ENCODE data around the gene ASIC1.

ASIC1 gene

DNA sequence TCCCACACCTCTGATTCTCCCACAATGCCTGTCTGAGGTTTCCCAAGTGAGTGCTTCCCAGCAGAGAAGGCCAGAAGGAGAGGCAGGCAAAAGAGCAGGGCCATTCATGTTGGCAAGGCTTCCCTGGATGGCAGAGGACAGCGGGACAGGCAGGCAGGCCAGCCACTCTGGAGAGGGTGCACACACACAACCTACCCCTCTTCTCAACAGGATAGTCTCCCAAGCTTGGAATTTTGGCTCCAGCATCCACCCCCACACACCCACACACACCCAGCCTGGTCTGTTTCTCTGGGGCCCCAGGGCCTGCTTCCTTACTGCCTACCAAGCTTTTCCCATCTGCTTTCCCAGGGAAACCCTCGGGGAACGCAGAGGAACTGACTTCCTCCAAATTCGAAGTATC is 16.7 kb upstream of the ASIC1 start:
- DNase-seq (ENCODE audit: low read depth in 2 of 3, low spot score in 1 of 3) = no peak

DNA sequence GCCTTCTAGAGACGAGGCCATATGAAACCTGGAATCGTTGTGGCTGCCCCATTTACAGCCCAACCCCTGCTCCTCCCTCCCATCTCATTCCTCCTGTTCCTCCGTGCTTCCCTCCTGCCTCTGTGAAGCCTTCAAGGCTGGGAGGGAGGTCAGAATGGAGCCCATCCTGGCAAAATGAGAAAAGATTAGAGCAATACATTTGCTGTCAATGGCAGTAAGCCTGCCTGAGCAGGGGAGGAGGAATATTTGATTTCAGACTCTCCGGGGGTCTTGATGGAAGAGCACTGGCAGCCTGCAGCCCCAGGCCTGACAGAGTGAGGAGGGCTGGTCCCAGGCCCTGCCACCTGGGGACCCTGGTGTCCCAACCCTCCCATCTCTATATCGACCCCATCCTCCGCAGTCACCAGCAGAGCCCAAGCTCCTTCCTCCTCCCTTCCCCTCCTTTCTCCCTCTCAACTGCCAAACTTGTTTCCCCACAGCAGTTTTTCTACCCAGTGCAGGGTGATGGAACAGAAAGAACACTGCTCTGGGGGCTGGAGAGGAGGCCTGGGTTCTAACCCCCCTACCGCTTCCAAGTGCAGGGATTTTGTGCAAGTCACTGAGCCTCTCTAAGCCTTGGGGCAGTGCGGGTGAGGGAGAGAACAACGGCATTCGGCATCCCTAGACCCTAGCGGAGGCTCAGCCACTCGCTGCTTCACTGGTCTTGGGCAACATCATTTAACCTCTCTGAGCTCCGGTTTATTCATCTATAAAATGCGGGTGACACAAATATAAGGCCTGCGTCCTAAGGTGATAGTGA is 16.1 kb upstream of the ASIC1 start:
- no peak for DNase-seq (ENCODE audit: low read depth in 2 of 3, low spot score in 1 of 3)

- DNase-seq (ENCODE audit: low read depth in 2 of 3, low spot score in 1 of 3) = no peak
Observed at GRCh38 chr12:50041962-50042361, 15.4 kb upstream of the ASIC1 start.

- DNase-seq (ENCODE audit: low read depth in 2 of 3, low spot score in 1 of 3) = no peak
Observed at GRCh38 chr12:50042693-50043092, 14.7 kb upstream of the ASIC1 start.

DNA sequence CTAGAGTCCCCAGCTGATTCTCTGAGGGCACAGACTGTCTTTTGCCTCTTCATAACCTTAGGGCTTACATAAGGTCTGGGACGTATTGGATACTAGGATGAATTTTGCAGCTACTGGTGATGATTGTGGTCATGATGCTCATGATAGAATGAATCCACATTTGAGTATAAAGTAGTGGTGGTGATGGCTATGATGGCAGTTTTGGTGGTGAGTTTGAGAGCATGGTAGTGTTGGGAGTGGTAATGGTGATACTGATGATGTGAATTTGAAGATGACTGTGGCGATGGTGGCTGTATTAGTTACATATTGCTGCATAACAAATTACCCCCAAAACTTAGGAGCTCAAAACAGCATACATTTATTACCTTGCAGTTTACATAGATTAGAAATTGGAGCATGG is 14.1 kb upstream of the ASIC1 start:
- DNase-seq (ENCODE audit: low read depth in 2 of 3, low spot score in 1 of 3) = no peak

DNA sequence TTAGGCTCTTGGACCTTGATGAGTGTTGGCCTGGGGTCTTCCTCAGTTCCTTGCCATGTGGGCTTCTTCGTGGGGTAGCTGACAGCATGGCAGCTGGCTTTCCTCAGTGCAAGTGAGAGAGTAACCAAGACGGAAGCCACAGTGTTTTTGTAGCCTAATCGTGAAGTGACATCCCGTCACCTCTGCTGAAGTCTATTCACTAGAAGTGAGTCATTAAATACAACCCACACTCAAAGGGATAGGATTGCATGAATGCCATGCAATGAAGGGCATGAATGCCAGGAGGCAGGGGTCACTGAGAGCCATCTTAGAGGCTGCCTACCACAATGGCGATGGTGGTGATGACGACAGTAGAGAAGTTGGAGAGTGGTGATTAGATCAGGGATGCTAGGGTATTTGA is 13.5 kb upstream of the ASIC1 start:
- DNase-seq (ENCODE audit: low read depth in 2 of 3, low spot score in 1 of 3) = no peak

- DNase-seq (ENCODE audit: low read depth in 2 of 3, low spot score in 1 of 3) = no peak
Observed at GRCh38 chr12:50047693-50048250, 9.6 kb upstream of the ASIC1 start.

- no peak for DNase-seq (ENCODE audit: low read depth in 2 of 3, low spot score in 1 of 3)
Observed at GRCh38 chr12:50049254-50050118, 7.9 kb upstream of the ASIC1 start.

GRCh38 chr12:50050119-50050385 is 7.3 kb upstream of the ASIC1 start:
- no peak for DNase-seq (ENCODE audit: low read depth in 2 of 3, low spot score in 1 of 3)

DNA sequence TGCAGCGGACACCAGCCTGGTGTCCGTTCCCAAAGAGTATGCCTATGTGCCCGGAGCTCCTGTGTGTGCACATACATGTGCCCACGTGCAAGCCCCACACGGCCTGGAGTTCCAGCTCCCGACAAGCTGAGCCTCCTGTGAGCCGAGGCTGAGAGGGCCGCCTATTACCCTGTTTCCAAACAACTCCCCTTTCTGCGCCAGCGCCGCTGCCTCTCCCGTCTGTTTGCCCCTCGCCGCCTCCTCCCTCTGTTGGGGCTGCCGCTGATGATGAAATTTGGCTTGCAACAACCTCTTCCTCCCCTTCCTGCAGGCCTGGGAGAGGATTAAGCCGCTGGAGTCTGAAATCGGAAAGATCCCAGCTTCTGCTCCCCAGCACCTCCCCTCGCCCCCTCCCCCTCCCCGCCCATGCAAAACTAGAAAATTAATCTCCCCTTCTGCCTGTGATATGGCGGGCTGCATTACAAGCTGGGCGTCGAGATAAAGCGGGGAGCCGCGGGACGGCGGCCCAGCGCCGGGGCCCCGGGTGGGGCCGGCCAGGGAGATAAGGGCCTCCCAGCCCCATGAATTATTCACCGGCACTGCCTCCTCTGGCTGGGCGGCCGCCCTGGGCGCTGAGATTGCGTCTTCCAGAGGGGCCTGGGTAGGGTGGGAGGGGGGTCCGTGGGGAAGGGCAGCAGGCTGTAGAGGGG is 6.8 kb upstream of the ASIC1 start:
- DNase-seq (ENCODE audit: low read depth in 2 of 3, low spot score in 1 of 3) = no peak

DNA sequence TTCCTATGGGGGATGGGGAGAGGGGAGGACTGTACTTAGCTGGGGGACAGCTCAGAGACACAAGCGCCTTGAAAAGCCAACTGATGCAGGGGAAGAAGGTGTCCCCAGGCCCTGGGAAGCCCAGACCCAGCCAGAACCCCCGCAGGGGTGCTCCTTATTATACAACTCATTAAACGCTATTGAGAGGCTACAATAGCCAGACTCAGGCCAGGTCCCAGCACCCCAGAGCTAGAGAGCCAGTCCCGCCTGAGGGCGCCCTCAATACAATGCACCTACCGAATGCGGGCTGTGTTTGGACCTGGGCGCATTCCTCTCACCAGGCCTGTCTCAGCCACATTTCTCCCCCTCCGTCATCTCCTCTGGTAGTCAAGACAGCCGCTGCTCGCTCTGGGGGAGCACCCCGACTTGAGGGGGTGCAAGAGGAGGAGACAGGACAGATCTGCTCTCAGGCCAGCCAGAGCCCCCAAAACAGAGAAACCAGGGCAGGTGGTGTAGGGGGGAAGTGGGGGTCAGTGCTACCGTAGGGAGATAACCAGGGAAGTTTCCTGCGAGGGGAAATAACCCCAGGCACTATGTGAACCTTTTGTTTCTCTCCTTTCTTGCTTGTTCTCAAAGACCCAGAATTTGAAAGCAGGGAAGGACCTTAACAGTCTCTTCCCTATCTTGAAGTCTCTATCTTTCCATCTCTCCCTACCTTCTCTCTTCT is 6.1 kb upstream of the ASIC1 start:
- DNase-seq (ENCODE audit: low read depth in 2 of 3, low spot score in 1 of 3) = no peak

DNA sequence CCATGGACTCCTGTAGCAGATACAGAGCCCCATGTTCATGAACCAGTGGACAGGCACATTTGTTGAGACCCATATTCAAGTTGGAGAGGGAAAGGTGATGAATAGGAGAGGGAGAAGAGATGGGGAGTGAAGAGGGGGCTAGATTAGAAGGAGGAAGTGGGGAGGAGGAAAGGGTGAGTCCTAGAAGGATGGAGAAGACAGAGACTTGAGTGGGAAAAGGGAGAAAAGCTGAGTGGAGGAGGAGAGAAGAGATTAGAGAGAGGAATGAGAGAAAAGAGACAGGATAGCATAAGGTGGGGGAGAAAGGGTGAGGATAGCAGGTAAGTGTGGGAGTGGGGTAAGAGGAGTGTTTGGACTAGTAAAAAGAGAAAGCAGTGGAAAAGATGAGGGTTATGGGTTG is 4.9 kb upstream of the ASIC1 start:
- no peak for DNase-seq (ENCODE audit: low read depth in 2 of 3, low spot score in 1 of 3)

DNA sequence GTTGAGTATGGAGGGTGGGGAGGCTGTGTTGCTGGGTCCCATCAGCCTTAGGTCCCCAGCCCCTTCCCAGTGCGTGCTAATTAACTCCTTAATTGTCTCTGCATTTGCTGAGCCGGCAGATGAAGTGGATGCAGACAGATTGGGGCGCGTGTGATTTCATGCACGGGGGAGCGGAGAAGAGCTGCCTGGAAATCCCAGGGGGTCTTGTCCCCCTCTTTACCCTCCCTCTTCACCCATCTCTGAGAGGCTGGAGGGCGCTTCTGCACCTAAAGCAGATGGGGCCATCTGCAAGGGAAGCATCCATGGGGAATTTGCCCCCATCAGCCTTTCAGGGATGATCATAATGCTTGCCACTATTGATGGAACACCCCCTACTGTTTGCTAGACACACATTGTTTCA is 4.4 kb upstream of the ASIC1 start:
- DNase-seq (ENCODE audit: low read depth in 2 of 3, low spot score in 1 of 3) = no peak

DNA sequence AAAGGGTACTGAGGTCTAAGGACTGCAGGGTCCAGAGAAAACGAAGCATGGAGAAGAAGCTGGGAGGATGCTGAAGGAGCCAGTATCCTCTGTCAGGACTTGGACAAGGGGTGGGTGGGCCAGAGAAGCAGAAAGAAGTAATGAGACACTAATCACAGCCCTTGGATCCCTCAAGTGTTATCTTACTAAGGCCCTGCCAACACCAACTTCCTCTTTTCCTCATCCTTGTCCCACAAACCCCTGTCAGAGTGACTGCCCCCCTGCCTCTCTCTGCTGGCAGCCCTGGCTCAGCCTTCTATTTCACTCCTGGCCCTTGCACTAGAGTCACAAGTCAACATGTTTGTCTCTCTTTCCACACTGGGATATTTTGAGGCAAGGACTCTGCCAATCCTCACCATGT is 3.8 kb upstream of the ASIC1 start:
- DNase-seq (ENCODE audit: low read depth in 2 of 3, low spot score in 1 of 3) = no peak

- DNase-seq (ENCODE audit: low read depth in 2 of 3, low spot score in 1 of 3) = peak; percentile 33 to 60 (median 45)
Observed at GRCh38 chr12:50055831-50056638, 1.4 kb upstream of the ASIC1 start.

GRCh38 chr12:50056639-50056976 is 788 bp upstream of the ASIC1 start:
- no peak for DNase-seq (ENCODE audit: low read depth in 2 of 3, low spot score in 1 of 3)

- no peak for DNase-seq (ENCODE audit: low read depth in 2 of 3, low spot score in 1 of 3)
Observed at GRCh38 chr12:50057896-50058670, 687 bp downstream of the ASIC1 start.

DNA sequence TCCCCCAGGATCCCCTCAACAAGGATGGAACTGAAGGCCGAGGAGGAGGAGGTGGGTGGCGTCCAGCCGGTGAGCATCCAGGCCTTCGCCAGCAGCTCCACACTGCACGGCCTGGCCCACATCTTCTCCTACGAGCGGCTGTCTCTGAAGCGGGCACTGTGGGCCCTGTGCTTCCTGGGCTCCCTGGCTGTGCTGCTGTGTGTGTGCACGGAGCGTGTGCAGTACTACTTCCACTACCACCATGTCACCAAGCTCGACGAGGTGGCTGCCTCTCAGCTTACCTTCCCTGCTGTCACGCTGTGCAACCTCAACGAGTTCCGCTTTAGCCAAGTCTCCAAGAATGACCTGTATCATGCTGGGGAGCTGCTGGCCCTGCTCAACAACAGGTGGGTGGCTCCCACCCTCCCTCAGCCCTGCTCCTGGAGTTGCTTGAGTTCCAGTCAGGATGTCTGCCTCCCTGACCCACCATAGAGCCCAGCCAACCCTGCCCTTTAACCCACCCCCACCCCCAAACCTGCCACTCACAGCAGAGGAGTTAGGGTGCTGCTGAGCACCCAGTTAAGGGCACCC is 1.4 kb downstream of the ASIC1 start:
- DNase-seq (ENCODE audit: low read depth in 2 of 3, low spot score in 1 of 3) = no peak

GRCh38 chr12:50059440-50060119 is 2.2 kb downstream of the ASIC1 start:
- DNase-seq (ENCODE audit: low read depth in 2 of 3, low spot score in 1 of 3) = peak; percentile 20 to 48 (median 24)
